CD4-positive, alpha-beta T cell treated with Interleukin-12 subunit alpha and Interleukin-12 subunit beta, for 1 hour (primary cell): Measurements from ENCODE around the gene MIGA2.

Experiments
- DNase-seq: peaks from one replicate; pipeline ENCODE4 v3.0.0-alpha.2; 2020

MIGA2 gene

GRCh38 chr9:129038109-129038852 is 1.9 kb downstream of the MIGA2 start:
- no peak for DNase-seq

GRCh38 chr9:129040113-129040643 is 3.8 kb downstream of the MIGA2 start:
- DNase-seq, result no peak

GRCh38 chr9:129042016-129042415 is 5.6 kb downstream of the MIGA2 start:
- DNase-seq, result no peak

GRCh38 chr9:129052592-129052991 is 16.2 kb downstream of the MIGA2 start:
- DNase-seq, result no peak

- no peak for DNase-seq
These were observed 16.6 kb downstream of the MIGA2 start for GRCh38 chr9:129053020-129053419.

- DNase-seq, result no peak
These were observed 17.9 kb downstream of the MIGA2 start for GRCh38 chr9:129054163-129054851.

- DNase-seq, result no peak
These were observed 22.8 kb downstream of the MIGA2 start for GRCh38 chr9:129058965-129059795.

- no peak for DNase-seq
These were observed 23.7 kb downstream of the MIGA2 start for GRCh38 chr9:129059796-129060785.

- DNase-seq, result no peak
These were observed 24.6 kb downstream of the MIGA2 start for GRCh38 chr9:129060991-129061390.

- DNase-seq, result no peak
These were observed 26.6 kb downstream of the MIGA2 start for GRCh38 chr9:129063061-129063460.

- no peak for DNase-seq
These were observed 28.1 kb downstream of the MIGA2 start for GRCh38 chr9:129064499-129064908.

- no peak for DNase-seq
These were observed 31.7 kb downstream of the MIGA2 start for GRCh38 chr9:129068110-129068509.

GRCh38 chr9:129068990-129069861 is 32.8 kb downstream of the MIGA2 start:
- DNase-seq, result peak; percentile 62

- DNase-seq, result no peak
These were observed 33.6 kb downstream of the MIGA2 start for GRCh38 chr9:129069862-129070641.

GRCh38 chr9:129070696-129071525 is 34.5 kb downstream of the MIGA2 start:
- no peak for DNase-seq

GRCh38 chr9:129071526-129072126 is 35.2 kb downstream of the MIGA2 start:
- DNase-seq, result no peak

GRCh38 chr9:129072171-129072570 is 35.7 kb downstream of the MIGA2 start:
- no peak for DNase-seq

GRCh38 chr9:129073404-129073803 is 37.0 kb downstream of the MIGA2 start:
- DNase-seq, result peak; percentile 12

- no peak for DNase-seq
These were observed 37.7 kb downstream of the MIGA2 start for GRCh38 chr9:129074106-129074505.
